Midbrain (tissue), 1 donor: Measurements from ENCODE around the gene KLK1.
"Not testable (repeated sequence)": the region's sequence is repeated elsewhere in the genome, so short reads cannot be mapped to it uniquely, and the experiment has no call there.

Source experiments
- DNase-seq: peaks from one replicate; lab custom pipeline; 2025; lab: John Stamatoyannopoulos, UW

Gene KLK1

GRCh38 chr19:50814883-50815282 lies 8.7 kb downstream of the KLK1 start:
- no peak for DNase-seq

DNA sequence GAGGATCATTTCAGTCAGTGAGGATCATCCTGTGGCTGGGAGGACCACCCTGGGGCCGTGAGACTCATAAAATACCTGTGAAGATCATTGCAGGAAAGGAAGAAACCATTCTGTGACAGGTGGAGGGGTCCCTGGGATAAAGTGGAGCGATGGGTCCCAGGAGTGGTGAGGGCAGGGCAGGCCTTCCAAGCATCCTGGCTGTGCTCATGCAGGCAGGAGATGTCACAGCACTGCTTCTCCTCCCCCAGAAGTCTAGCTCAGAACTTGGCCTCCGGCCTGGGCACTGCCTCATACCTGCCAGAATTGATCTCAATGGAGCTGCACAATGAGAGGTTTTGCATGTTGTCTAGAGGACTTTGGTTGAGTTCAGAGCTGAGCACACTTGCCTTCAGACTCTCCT lies 11.1 kb downstream of the KLK1 start:
- no peak for DNase-seq

DNA sequence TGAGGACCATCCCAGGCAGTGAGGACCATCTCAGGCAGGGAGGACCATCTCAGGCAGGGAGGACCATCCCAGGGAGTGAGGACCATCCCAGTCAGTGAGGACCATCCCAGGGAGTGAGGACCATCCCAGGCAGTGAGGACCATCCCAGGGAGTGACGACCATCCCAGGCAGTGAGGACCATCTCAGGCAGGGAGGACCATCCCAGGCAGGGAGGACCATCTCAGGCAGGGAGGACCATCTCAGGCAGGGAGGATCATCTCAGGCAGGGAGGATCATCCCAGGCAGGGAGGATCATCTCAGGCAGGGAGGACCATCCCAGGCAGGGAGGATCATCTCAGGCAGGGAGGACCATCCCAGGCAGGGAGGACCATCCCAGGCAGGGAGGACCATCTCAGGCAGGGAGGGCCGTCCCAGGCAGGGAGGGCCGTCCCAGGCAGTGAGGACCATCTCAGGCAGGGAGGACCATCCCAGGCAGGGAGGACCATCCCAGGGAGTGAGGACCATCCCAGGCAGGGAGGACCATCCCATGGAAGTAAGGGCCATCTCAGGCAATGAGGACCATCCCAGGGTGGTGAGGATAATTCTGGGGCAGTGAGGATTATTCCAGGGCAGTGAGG lies 11.9 kb downstream of the KLK1 start:
- not testable (repeated sequence) for DNase-seq

DNA sequence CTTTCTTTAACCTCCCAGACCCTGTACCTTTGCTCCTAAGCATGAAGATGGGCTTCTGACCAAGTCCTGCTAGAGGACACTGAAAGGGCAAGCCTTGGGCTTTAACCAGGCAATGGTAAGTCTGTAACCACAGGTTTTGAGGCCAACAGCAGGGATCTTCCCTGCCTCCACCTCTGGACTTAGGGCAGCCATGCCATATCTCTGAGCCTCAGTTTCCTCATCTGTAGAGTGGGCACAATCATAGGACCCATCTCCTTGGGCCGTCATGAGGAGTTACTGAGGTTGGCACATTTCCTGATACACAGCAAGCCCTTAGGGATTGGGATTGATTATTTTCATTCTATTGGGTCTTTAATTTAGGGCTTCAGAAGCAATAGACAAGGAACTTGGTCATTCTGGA lies 14.7 kb downstream of the KLK1 start:
- DNase-seq, result no peak

DNA sequence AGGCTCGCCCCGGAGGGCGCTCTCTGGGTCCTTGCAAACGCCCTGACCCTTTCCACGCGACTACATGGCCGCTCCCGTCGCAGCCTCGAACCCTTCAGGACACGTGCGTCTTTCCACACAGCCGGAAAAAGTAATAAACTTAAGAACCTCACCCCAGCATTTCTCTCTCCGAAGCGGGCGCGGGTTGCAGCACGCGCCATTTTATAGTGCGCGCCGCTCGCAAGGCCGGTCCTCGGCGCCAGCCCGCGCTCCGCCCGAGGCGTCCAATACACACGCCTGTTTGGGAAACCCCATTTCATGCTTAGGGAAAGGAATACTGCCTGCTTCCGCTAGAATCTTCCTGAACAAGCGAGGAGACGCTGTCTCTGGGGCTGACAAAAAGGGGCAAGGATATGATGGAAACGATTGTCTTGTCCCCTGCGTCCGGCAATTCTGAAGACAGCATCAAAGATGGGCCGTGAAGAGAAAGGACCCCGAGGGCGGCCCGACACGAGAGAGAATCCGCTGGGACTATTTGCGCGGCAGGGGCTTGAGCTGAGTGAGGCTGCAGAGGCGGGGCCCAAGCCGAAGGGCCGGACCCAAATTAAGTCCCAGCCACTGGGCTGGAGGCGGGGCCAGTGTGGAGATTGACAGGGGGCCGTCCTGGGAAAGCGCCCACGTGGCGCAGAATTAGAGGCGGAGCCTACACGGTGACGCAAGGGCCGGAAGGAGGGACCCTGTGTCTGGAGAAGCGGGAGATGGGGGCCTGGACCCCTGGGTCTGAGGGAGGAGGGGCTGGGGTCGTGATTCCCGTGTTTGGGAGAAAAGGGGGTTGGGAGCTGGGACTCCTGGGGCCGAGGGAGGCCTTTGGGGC lies 18.9 kb downstream of the KLK1 start:
- DNase-seq, result peak; percentile 98

- DNase-seq, result no peak
Measured at GRCh38 chr19:50803633-50804419, 19.8 kb downstream of the KLK1 start.

- no peak for DNase-seq
Measured at GRCh38 chr19:50801107-50801506, 22.5 kb downstream of the KLK1 start.

DNA sequence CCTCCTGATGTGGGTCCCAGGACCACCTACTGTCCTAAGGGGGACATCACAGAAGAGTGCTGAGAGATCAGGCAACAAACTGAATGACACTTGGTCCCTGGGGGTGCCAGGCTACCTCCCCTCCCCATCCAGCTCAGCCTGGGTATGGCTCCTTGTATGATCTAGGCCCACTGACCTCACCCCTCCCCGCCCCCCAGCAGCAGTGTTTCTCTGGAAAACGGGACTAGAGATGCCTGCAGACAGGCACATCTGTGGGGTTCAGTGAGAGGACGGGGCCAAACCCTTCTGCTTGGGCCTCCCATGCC lies 24.1 kb downstream of the KLK1 start:
- DNase-seq, result no peak

DNA sequence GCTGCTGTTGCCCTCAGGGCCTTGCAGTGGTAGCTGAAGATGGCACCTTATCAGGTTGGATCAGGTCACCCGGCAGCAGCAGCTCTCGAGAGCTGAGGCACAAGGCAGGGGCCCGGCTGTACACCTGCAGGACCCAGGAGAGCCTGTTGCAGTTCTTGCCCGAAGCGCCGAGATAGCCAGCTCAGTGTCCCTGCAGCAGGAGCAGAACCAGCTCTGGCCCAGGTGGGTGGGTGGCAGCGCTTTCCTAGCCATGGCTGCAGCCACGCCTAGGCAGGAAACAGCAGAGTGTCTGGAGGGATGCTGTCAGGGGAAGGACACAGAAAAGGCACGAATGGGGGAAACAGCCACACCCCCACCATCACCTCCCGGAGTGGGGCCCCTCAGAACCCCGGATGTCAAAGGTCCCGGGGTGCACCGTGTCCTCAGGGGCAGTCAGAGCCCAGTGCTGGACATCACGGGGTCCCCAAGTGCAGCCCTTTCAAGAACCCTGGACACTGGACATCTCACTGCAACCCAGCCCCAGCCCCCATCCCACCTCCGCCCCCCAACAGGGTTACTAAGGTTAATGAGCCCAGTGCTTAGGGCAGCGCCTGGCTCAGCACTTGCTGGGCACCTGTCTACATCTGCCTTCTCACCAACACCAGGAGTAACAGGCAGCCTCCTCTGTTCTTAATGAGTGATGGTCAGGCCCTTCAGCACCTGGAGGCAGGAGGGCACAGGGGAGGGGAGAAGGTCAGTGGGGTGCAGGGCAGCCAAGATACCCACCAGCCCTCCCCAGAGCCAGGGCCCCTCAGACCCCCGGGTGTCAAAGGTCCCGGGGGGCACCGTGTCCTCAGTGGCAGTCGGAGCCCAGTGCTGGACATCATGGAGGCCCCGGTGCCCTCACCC lies 24.7 kb downstream of the KLK1 start:
- no peak for DNase-seq

GRCh38 chr19:50797781-50798658 lies 25.6 kb downstream of the KLK1 start:
- DNase-seq, result no peak

- no peak for DNase-seq
Measured at GRCh38 chr19:50797429-50797780, 26.2 kb downstream of the KLK1 start.

- DNase-seq, result no peak
Measured at GRCh38 chr19:50796634-50797428, 26.8 kb downstream of the KLK1 start.

DNA sequence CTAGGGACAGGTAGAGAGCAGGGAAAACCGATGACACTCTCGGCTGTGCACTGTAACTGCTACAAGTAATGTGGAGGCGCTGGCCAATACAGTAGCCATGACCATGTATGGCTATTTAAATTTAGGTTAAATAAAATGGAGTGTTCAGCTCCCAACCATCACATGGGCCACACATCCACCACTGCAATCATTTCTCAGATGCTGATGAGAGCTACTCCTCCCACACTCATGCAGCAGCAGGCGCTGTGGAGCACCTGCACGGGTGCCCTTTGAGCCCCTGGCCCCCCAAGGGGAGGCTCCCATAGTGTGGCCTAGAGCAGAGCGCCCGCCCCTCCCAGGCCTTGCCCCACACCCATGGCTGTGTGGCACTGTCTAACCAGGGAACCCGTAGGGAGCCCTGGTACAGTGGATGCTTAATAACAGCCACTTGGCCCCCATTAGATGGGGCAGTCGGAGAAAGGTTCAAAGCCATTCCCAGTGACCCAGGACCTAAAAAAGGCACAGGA lies 27.4 kb downstream of the KLK1 start:
- DNase-seq, result no peak

DNA sequence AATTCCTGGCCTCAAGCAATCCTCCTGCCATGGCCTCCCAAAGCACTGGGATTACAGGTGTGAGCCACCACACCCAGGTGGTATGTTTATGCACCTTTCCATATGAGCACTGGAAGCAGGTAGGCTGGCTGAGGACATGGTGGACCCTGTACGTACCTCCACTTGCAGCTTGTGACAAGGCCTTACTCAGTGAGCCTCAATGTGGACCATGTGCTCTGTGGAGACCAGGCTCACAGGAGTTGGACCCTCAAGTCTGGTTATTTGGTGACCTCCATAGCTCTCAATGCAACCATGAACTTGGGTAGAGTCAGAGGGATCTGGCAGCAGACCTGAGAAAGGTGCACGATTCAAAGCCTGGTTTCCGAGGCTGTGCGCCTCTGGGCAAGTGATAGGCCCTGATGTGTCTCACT lies 27.9 kb downstream of the KLK1 start:
- no peak for DNase-seq

- DNase-seq, result no peak
Measured at GRCh38 chr19:50794876-50795663, 28.5 kb downstream of the KLK1 start.

DNA sequence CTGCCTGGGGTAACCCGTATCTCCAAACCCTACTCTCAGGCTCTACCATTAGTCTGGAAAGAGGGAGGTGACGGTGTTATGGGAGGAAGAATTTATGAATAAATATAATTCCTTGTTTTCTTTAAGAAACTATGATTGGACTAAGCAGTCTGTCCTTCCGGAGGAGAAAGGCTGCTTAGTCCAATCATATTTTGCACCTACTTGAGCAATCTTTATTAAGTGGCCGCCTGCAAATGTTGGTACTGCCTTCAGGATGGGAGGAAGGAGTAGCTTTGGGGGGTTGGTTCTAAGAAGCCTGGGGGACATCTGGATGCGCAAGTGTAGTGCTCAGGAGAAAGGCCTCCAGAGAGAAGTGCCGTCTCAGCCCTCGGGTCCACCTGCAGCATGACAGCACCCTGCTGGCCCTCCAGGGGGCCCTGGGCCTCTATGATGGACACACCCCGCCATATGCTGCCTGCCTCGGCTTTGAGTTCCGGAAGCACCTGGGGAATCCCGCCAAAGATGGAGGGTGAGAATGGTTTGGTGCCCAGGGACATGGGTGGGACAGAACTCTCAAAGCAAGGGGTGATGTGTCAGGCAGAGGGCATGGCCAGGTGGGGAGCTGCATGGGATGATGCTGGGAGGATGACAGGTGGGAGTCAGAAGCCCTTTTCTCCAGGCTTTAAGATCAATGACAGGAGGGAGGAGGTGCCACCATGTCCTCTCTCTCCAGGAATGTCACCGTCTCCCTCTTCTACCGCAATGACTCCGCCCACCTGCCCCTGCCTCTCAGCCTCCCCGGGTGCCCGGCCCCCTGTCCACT lies 29.3 kb downstream of the KLK1 start:
- no peak for DNase-seq

GRCh38 chr19:50793558-50794065 lies 30.0 kb downstream of the KLK1 start:
- no peak for DNase-seq
